ENCODE measurements around the gene METRN. TPM values are rescaled to one million over a fixed set of nuclear protein-coding genes. Genes with fewer than 3 reads are reported as not detected.
A peak's percentile ranks its signal among the peaks of the same experiment; 100 is the strongest.

The METRN gene
- total and polyA plus RNA-seq, 7 experiments from 2014 or later = 3.7 to 5.1 (median 4.8) TPM

GRCh38 chr16:722835-723633, 8.1 kb downstream of the METRN start:
- CTCF ChIA-PET = interaction anchor here (1.0 to 1.5 kb wide), 2 partner anchors 10 to 28 kb away, joined by 3 to 7 read pairs; no protein-coding TSS in a partner anchor
- Histone ChIP-seq H3K27ac (ENCODE audit: low read depth, low read length) (no peak overlapping the region), H3K4me3 (ENCODE audit: low read length) (no peak overlapping the region), H3K4me1 (ENCODE audit: control insufficient read depth in 2 of 2, insufficient read depth in 2 of 2, low read length in 2 of 2) (peaks cover 25 to 28% of the 10 kb centered on the region in 2 donors), H3K9me3 (ENCODE audit: control insufficient read depth in 2 of 3, low read length in 3 of 3) (no peaks in the 10 kb centered on the region), H3K27me3 (ENCODE audit: control insufficient read depth in 2 of 2, insufficient read depth in 2 of 2, low read length in 2 of 2) (no peaks in the 10 kb centered on the region), H3K36me3 (ENCODE audit: control insufficient read depth in 2 of 3, insufficient read depth in 3 of 3, low read length in 3 of 3) (no peaks in the 10 kb centered on the region)
- H3K27me3 Mint-ChIP-seq = peaks cover 0 to 16% (median 0%) of the 10 kb centered on the region in 5 donors
- POLR2A ChIA-PET = interaction anchor here (0.6 to 3.1 kb wide), 2 partner anchors 17 to 53 kb away, joined by 3 to 11 read pairs; partner anchors contain the start of gene CIAO3
- H3K36me3 Mint-ChIP-seq = no peaks in the 10 kb centered on the region
- DNase-seq = no peak
- H3K4me1 Mint-ChIP-seq = peaks cover 0 to 26% (median 17%) of the 10 kb centered on the region in 7 donors
- H3K9me3 Mint-ChIP-seq = no peaks in the 10 kb centered on the region
- no peak for ATAC-seq
- intact Hi-C loops (cut with micrococcal nuclease) = no loop called here
- peak overlapping the region in 6 of 10 donors; percentile 17 to 87 (median 36) for H3K4me3 Mint-ChIP-seq
- peak overlapping the region in 1 of 9 donors; percentile 9 for H3K27ac Mint-ChIP-seq

DNA sequence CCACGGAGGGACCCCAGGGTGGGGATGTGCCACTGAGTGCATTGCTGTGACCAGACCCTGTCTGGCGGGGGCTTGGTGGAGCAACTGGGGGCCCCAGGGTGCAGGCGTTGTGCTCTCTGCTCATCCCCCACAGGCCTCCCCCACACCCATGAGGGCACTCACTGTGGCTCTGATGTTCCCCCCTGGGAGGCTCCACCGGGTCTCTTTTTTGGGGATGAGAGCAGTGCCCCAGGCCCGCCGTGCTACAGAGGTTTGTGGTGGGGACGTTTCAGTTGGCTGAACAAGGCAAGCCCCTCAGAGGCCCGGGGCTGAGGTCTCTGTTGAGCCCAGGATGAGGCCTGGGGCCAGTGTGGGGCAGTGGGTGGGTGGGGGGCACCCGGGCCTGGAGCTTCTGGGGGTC, 8.8 kb downstream of the METRN start:
- no peak overlapping the region for H3K4me3 ChIP-seq (ENCODE audit: low read length)
- POLR2A ChIA-PET = interaction anchor here (3.1 kb wide), 1 partner anchor 17 kb away, joined by 11 read pairs; the partner anchor contains the start of gene CIAO3
- H3K36me3 Mint-ChIP-seq = no peaks in the 10 kb centered on the region
- ATAC-seq = no peak
- H3K27ac Mint-ChIP-seq = no peak overlapping the region
- H3K9me3 ChIP-seq (ENCODE audit: control insufficient read depth in 2 of 3, low read length in 3 of 3) = no peaks in the 10 kb centered on the region
- no peak overlapping the region for H3K27ac ChIP-seq (ENCODE audit: low read depth, low read length)
- peak overlapping the region in 1 of 10 donors; percentile 41 for H3K4me3 Mint-ChIP-seq
- no peaks in the 10 kb centered on the region for H3K27me3 ChIP-seq (ENCODE audit: control insufficient read depth in 2 of 2, insufficient read depth in 2 of 2, low read length in 2 of 2)
- H3K36me3 ChIP-seq (ENCODE audit: control insufficient read depth in 2 of 3, insufficient read depth in 3 of 3, low read length in 3 of 3) = no peaks in the 10 kb centered on the region
- intact Hi-C loops (cut with micrococcal nuclease) = no loop called here
- CTCF ChIA-PET = interaction anchor here (0.9 to 1.0 kb wide), 2 partner anchors 28 to 61 kb away, joined by 3 read pairs; no protein-coding TSS in a partner anchor
- DNase-seq = no peak
- H3K27me3 Mint-ChIP-seq = peaks cover 0 to 16% (median 0%) of the 10 kb centered on the region in 5 donors
- peaks cover 25 to 28% of the 10 kb centered on the region in 2 donors for H3K4me1 ChIP-seq (ENCODE audit: control insufficient read depth in 2 of 2, insufficient read depth in 2 of 2, low read length in 2 of 2)
- peaks cover 0 to 26% (median 16%) of the 10 kb centered on the region in 7 donors for H3K4me1 Mint-ChIP-seq
- H3K9me3 Mint-ChIP-seq = no peaks in the 10 kb centered on the region

- no peaks in the 10 kb centered on the region for H3K9me3 ChIP-seq (ENCODE audit: control insufficient read depth in 2 of 3, low read length in 3 of 3)
- H3K27me3 ChIP-seq (ENCODE audit: control insufficient read depth in 2 of 2, insufficient read depth in 2 of 2, low read length in 2 of 2) = no peaks in the 10 kb centered on the region
- no peak overlapping the region for H3K4me3 ChIP-seq (ENCODE audit: low read length)
- peaks cover 0 to 10% (median 0%) of the 10 kb centered on the region in 5 donors for H3K27me3 Mint-ChIP-seq
- POLR2A ChIA-PET = interaction anchor here (0.5 to 0.9 kb wide), 2 partner anchors 11 to 53 kb away, joined by 3 to 4 read pairs; no protein-coding TSS in a partner anchor
- no peaks in the 10 kb centered on the region for H3K9me3 Mint-ChIP-seq
- DNase-seq (no peak), ATAC-seq (no peak)
- H3K4me3 Mint-ChIP-seq = no peak overlapping the region
- peaks cover 0 to 21% (median 9%) of the 10 kb centered on the region in 7 donors for H3K4me1 Mint-ChIP-seq
- intact Hi-C loops (cut with micrococcal nuclease) = loop anchor here in 1 of 2 donors (5.0 kb wide), 1 partner anchor 587 kb away; the partner anchor contains the start of gene NPRL3
- no peak overlapping the region for H3K27ac ChIP-seq (ENCODE audit: low read depth, low read length)
- CTCF ChIA-PET = interaction anchor here (0.9 to 1.4 kb wide), 3 partner anchors 12 to 60 kb away, joined by 3 to 4 read pairs (median 4); no protein-coding TSS in a partner anchor
- no peak overlapping the region for H3K27ac Mint-ChIP-seq
- H3K36me3 ChIP-seq (ENCODE audit: control insufficient read depth in 2 of 3, insufficient read depth in 3 of 3, low read length in 3 of 3) = no peaks in the 10 kb centered on the region
- H3K36me3 Mint-ChIP-seq = no peaks in the 10 kb centered on the region
- H3K4me1 ChIP-seq (ENCODE audit: control insufficient read depth in 2 of 2, insufficient read depth in 2 of 2, low read length in 2 of 2) = peaks cover 22 to 23% of the 10 kb centered on the region in 2 donors
These were observed 9.5 kb downstream of the METRN start for GRCh38 chr16:724188-725040.

DNA sequence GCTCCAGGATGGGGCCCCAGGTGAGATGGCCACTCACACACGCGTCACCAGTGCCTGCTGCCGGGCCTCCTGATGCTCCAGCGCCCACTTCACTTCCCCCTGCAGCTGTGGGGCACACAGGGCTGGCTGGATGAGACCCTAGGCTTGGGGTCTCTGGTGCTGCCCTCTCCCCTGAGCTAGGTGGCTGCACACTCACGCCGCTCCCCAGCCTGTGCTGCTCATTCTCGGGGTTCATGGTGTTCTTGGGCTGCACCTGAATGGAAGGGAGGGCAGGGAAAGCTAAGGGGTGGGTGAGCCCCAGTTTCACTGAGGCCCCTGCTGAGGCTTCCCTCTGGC, 10.1 kb downstream of the METRN start:
- no peak overlapping the region for H3K4me3 ChIP-seq (ENCODE audit: low read length)
- H3K4me1 Mint-ChIP-seq = peaks cover 0 to 15% (median 9%) of the 10 kb centered on the region in 7 donors
- no peak overlapping the region for H3K4me3 Mint-ChIP-seq
- no peaks in the 10 kb centered on the region for H3K9me3 ChIP-seq (ENCODE audit: control insufficient read depth in 2 of 3, low read length in 3 of 3)
- no peak overlapping the region for H3K27ac Mint-ChIP-seq
- DNase-seq (no peak), ATAC-seq (no peak)
- intact Hi-C loops (cut with micrococcal nuclease) = loop anchor here in 1 of 2 donors (5.0 kb wide), 1 partner anchor 588 kb away; the partner anchor contains the start of gene NPRL3
- no peaks in the 10 kb centered on the region for H3K36me3 Mint-ChIP-seq
- H3K27me3 Mint-ChIP-seq = peaks cover 0 to 9% (median 0%) of the 10 kb centered on the region in 5 donors
- no peaks in the 10 kb centered on the region for H3K36me3 ChIP-seq (ENCODE audit: control insufficient read depth in 2 of 3, insufficient read depth in 3 of 3, low read length in 3 of 3)
- no peaks in the 10 kb centered on the region for H3K9me3 Mint-ChIP-seq
- POLR2A ChIA-PET = interaction anchor here (0.9 to 1.4 kb wide), 2 partner anchors 11 to 16 kb away, joined by 3 to 5 read pairs; partner anchors contain the start of gene CIAO3
- CTCF ChIA-PET = interaction anchor here (1.0 to 1.4 kb wide), 3 partner anchors 13 to 335 kb away, joined by 3 to 4 read pairs (median 4); no protein-coding TSS in a partner anchor
- H3K27me3 ChIP-seq (ENCODE audit: control insufficient read depth in 2 of 2, insufficient read depth in 2 of 2, low read length in 2 of 2) = no peaks in the 10 kb centered on the region
- peaks cover 18 to 20% of the 10 kb centered on the region in 2 donors for H3K4me1 ChIP-seq (ENCODE audit: control insufficient read depth in 2 of 2, insufficient read depth in 2 of 2, low read length in 2 of 2)
- no peak overlapping the region for H3K27ac ChIP-seq (ENCODE audit: low read depth, low read length)

DNA sequence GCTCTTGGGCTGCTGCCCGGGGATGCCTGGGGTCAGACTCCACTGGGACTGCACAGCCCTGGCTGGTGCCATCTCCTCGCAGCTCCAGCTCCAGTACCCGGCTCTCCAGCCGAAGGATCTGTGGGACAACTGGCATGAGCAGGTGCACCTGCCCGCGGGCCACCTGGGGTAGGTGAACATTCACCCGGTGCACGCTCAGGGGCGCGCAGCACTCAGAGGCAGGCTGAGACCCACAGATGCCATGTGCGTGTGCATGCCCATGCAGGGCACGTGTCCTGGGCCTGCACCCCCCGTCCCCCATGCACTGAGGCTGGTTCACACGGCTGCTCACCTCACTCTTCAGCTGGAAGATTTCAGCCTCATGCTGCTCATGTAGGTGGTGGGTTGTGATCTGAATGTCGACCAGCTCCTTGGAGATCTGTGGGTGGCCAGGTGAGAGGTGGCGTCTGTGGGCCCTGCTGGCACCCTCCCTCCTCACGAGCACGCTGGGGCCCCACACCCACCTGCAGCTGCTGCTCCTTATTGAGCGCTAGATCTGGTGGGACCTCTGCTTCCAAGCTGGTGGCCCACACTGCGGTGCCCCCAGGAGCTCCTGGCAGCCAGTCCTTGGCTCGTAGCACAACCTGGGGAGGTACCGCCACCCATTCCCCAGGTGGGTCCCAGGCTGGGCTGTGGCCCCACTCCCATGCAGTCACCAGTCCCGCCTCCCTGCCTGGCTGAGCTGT, 10.7 kb downstream of the METRN start:
- no peak for DNase-seq
- intact Hi-C loops (cut with micrococcal nuclease) = loop anchor here (2.0 to 5.0 kb wide), 2 partner anchors 15 to 588 kb away; partner anchors contain the start of genes CIAO3 (in 1 of the 2) and NPRL3 (in 1 of the 2)
- Mint-ChIP-seq H3K4me3 (peak overlapping the region in 4 of 10 donors; percentile 11 to 87 (median 26)), H3K27me3 (peaks cover 0 to 6% (median 0%) of the 10 kb centered on the region in 5 donors), H3K36me3 (no peaks in the 10 kb centered on the region), H3K9me3 (no peaks in the 10 kb centered on the region), H3K27ac (peak overlapping the region in 2 of 9 donors; percentile 32 to 33), H3K4me1 (peaks cover 0 to 10% (median 4%) of the 10 kb centered on the region in 7 donors)
- no peaks in the 10 kb centered on the region for H3K27me3 ChIP-seq (ENCODE audit: control insufficient read depth in 2 of 2, insufficient read depth in 2 of 2, low read length in 2 of 2)
- H3K4me3 ChIP-seq (ENCODE audit: low read length) = no peak overlapping the region
- H3K36me3 ChIP-seq (ENCODE audit: control insufficient read depth in 2 of 3, insufficient read depth in 3 of 3, low read length in 3 of 3) = no peaks in the 10 kb centered on the region
- H3K9me3 ChIP-seq (ENCODE audit: control insufficient read depth in 2 of 3, low read length in 3 of 3) = no peaks in the 10 kb centered on the region
- ChIA-PET POLR2A (interaction anchor here (0.9 to 1.4 kb wide), 3 partner anchors 9 to 15 kb away, joined by 3 to 5 read pairs (median 3); partner anchors contain the start of gene CIAO3), CTCF (interaction anchor here (0.8 to 1.8 kb wide), 6 partner anchors 8 to 336 kb away, joined by 3 to 5 read pairs (median 4); partner anchors contain the start of gene CIAO3)
- H3K4me1 ChIP-seq (ENCODE audit: control insufficient read depth in 2 of 2, insufficient read depth in 2 of 2, low read length in 2 of 2) = peaks cover 12 to 15% of the 10 kb centered on the region in 2 donors
- ATAC-seq = no peak
- no peak overlapping the region for H3K27ac ChIP-seq (ENCODE audit: low read depth, low read length)

Data from naive thymus-derived CD4-positive, alpha-beta T cell (primary cell).